HepG2 (cell line): Measurements from ENCODE around the gene AFDN. TPM values are rescaled to one million over a fixed set of nuclear protein-coding genes. Genes with fewer than 3 reads are reported as not detected.

Experiments
- ATAC-seq: fragments of 200-7000 bp; cut with Tn5 transposase; 3 replicates; pipeline ENCODE4 v1.9.1; 2020; ENCODE audit warnings: mild to moderate bottlenecking, moderate library complexity
- BruUV-seq: library from RNA; stranded (reverse); fragments of 400-500 nt; replicated peaks from 2 replicates; lab custom pipeline; 2021; lab: Mats Ljungman, UMichigan
- CTCF ChIA-PET: fragments of 300-600 bp; formaldehyde crosslinking; extraction: SDS; loops from one replicate; lab custom pipeline; 2021; ENCODE audit warnings: low total read pairs, inconsistent platforms, low intra/inter-chr PET ratio; lab: Yijun Ruan, JAX
- POLR2A ChIA-PET: fragments of 350-600 bp; sonication (Branson Sonifier 250); formaldehyde crosslinking; loops from one replicate; lab custom pipeline; 2020; ENCODE audit warnings: antibody characterized with exemption, inconsistent platforms; lab: Yijun Ruan, JAX
- DNase-seq: peaks from one replicate; pipeline ENCODE4 v3.0.0-alpha.2; 2015; ENCODE audit warnings: low spot score
- FAIRE-seq: peaks from 3 replicates; lab custom pipeline; 2011; peaks lifted over from hg19 to GRCh38; lab: Jason Lieb, UNC
- H2AFZ ChIP-seq: one replicate; pipeline ENCODE4 v1.6.1; 2011; ENCODE audit warnings: low read length, inconsistent platforms
- H3K27ac ChIP-seq: fragments of 300-600 bp; 3 replicates; pipeline ENCODE4 v1.8.0; 2011; ENCODE audit warnings: mixed run types, mild to moderate bottlenecking, mixed read lengths, low read length, inconsistent platforms; ENCODE audit not compliant: insufficient read depth; ENCODE audit errors: extremely low read length
- H3K27me3 ChIP-seq, 2 experiments: fragments of 200-600 bp in 1 of 2; 2 replicates in 1 of 2; 3 replicates in 1 of 2; pipeline versions ENCODE4 v1.6.0 to v1.8.0; 2011; ENCODE audit warnings: low read length in 2 of 2, mild to moderate bottlenecking in 2 of 2, moderate library complexity in 2 of 2, inconsistent platforms in 1 of 2; ENCODE audit not compliant: insufficient read depth in 2 of 2, control insufficient read depth in 1 of 2
- H3K36me3 ChIP-seq, 2 experiments: fragments of 200-600 bp in 1 of 2; replicated peaks in 1 of 2; 2 replicates in 1 of 2; 3 replicates in 1 of 2; pipeline versions ENCODE4 v1.5.1 to v1.8.0; 2011; ENCODE audit warnings: low read length in 2 of 2, inconsistent platforms in 1 of 2; ENCODE audit not compliant: insufficient read depth in 2 of 2, control insufficient read depth in 1 of 2
- H3K4me1 ChIP-seq: 2 replicates; pipeline ENCODE4 v1.5.1; 2012; ENCODE audit warnings: low read length, inconsistent platforms; ENCODE audit not compliant: insufficient read depth
- H3K4me2 ChIP-seq: 2 replicates; pipeline ENCODE4 v1.6.0; 2011; ENCODE audit warnings: low read depth, low read length, inconsistent platforms
- H3K4me3 ChIP-seq, 3 experiments: fragments of 200-600 bp in 1 of 3; sonication (generic), shearing (Covaris generic) in 1 of 3; replicated peaks in 1 of 3; 2 replicates each; pipeline ENCODE4 v1.5.1; 2011 to 2016; ENCODE audit warnings: low read length in 3 of 3, inconsistent platforms in 2 of 3, low read depth in 2 of 3, mild to moderate bottlenecking in 2 of 3, control low read depth in 1 of 3, mixed read lengths in 1 of 3; ENCODE audit not compliant: insufficient read depth in 1 of 3
- H3K79me2 ChIP-seq: one replicate; pipeline ENCODE4 v1.6.1; 2011; ENCODE audit warnings: low read length, inconsistent platforms; ENCODE audit not compliant: insufficient read depth
- H3K9ac ChIP-seq: 2 replicates; pipeline ENCODE4 v1.6.0; 2011; ENCODE audit warnings: mild to moderate bottlenecking, low read depth, low read length, inconsistent platforms; ENCODE audit not compliant: insufficient read depth
- H3K9me3 ChIP-seq: 2 replicates; pipeline ENCODE4 v1.5.1; 2012; ENCODE audit warnings: mild to moderate bottlenecking, low read length
- H4K20me1 ChIP-seq: 2 replicates; pipeline ENCODE4 v1.6.0; 2011; ENCODE audit warnings: inconsistent platforms, mild to moderate bottlenecking, low read length, moderate library complexity; ENCODE audit not compliant: insufficient read depth
- ATF7 ChIP-seq, 2 experiments: fragments of 450-650 bp in 1 of 2; sonication (generic) in 1 of 2; formaldehyde crosslinking in 1 of 2; IDR thresholded peaks; 2 replicates each; pipeline versions ENCODE4 v1.4.0 to v1.6.1; 2016 to 2020; ENCODE audit warnings: antibody characterized with exemption in 1 of 2, mild to moderate bottlenecking in 1 of 2, missing genetic modification reagents in 1 of 2
- KLF16 ChIP-seq, 2 experiments: sonication (generic) in 1 of 2; formaldehyde crosslinking in 1 of 2; IDR thresholded peaks; 2 replicates each; pipeline versions ENCODE4 v1.6.1 to v1.8.0; 2016 to 2023; ENCODE audit warnings: missing genetic modification reagents in 2 of 2, missing compliant biosample characterization in 1 of 2
- NR2F2 ChIP-seq: IDR thresholded peaks from 2 replicates; pipeline ENCODE4 v1.6.1; 2012; ENCODE audit warnings: low read depth, inconsistent platforms, borderline replicate concordance
- PAWR ChIP-seq: sonication (generic); formaldehyde crosslinking; IDR thresholded peaks from 2 replicates; pipeline ENCODE4 v1.4.0; 2020; ENCODE audit warnings: missing genetic modification reagents, mild to moderate bottlenecking, borderline replicate concordance
- PCBP1 ChIP-seq: fragments of 200-400 bp; formaldehyde crosslinking; IDR thresholded peaks from 2 replicates; pipeline ENCODE4 v1.6.1; 2017; ENCODE audit warnings: mild to moderate bottlenecking, low read depth, low read length, borderline replicate concordance
- SAFB2 ChIP-seq: sonication (generic); formaldehyde crosslinking; IDR thresholded peaks from 2 replicates; pipeline ENCODE4 v1.5.1; 2020; ENCODE audit warnings: missing genetic modification reagents, low read depth, mild to moderate bottlenecking, borderline replicate concordance
- SRSF9 ChIP-seq: fragments of 200-400 bp; formaldehyde crosslinking; IDR thresholded peaks from 2 replicates; pipeline ENCODE4 v1.6.1; 2018; ENCODE audit warnings: borderline replicate concordance, mild to moderate bottlenecking, low read depth, low read length; ENCODE audit not compliant: insufficient read depth, poor library complexity, severe bottlenecking
- TARDBP ChIP-seq: sonication (generic); formaldehyde crosslinking; IDR thresholded peaks from 2 replicates; pipeline ENCODE4 v1.8.0; 2022; ENCODE audit warnings: mild to moderate bottlenecking, missing genetic modification reagents
- ZBTB8A ChIP-seq: sonication (generic); formaldehyde crosslinking; IDR thresholded peaks from 2 replicates; pipeline ENCODE4 v1.4.0; 2020; ENCODE audit warnings: mild to moderate bottlenecking, low read depth, missing genetic modification reagents, borderline replicate concordance
- ZNF234 ChIP-seq: sonication (generic); formaldehyde crosslinking; conservative IDR thresholded peaks from 2 replicates; pipeline ENCODE4 v1.5.1; 2020; ENCODE audit warnings: mild to moderate bottlenecking, missing genetic modification reagents
- ZNF274 ChIP-seq: sonication (generic); formaldehyde crosslinking; IDR thresholded peaks from 2 replicates; pipeline ENCODE4 v1.5.1; 2020; ENCODE audit warnings: mild to moderate bottlenecking, missing genetic modification reagents
- ZNF354B ChIP-seq: sonication (generic); formaldehyde crosslinking; IDR thresholded peaks from 2 replicates; pipeline ENCODE4 v1.8.0; 2022; ENCODE audit warnings: mild to moderate bottlenecking, missing genetic modification reagents
- ZNF446 ChIP-seq: sonication (generic); formaldehyde crosslinking; IDR thresholded peaks from 2 replicates; pipeline ENCODE4 v1.5.0; 2020; ENCODE audit warnings: mild to moderate bottlenecking, missing genetic modification reagents
- ZNF598 ChIP-seq: sonication (generic); formaldehyde crosslinking; IDR thresholded peaks from 2 replicates; pipeline ENCODE4 v1.5.1; 2020; ENCODE audit warnings: mild to moderate bottlenecking, missing genetic modification reagents, borderline replicate concordance
- ZNF614 ChIP-seq: IDR thresholded peaks from 2 replicates; pipeline ENCODE4 v1.6.1; 2018; ENCODE audit warnings: missing biosample characterization, missing genetic modification reagents, inconsistent platforms, borderline replicate concordance
- WGBS: methylation state at CpG from one replicate; pipeline ENCODE4 v1.1.6; 2017; ENCODE audit warnings: low lambda C conversion rate; 5-methylcytosine and 5-hydroxymethylcytosine counted together
- in situ Hi-C: cut with HindIII; loops from 2 replicates; pipeline ENCODE4 v1.10.0; 2017; ENCODE audit warnings: low pct_unique_long_range_greater_than_20kb; ENCODE audit not compliant: extremely low pct_ligation_motif_present
- intact Hi-C: fragments of 100-400 bp; cut with micrococcal nuclease; formaldehyde crosslinking; loops from one replicate; pipeline ENCODE4 v1.10.0; 2022; ENCODE audit not compliant: unreplicated experiment
- polyA plus RNA-seq, 8 experiments: library from polyadenylated mRNA; depleted of rRNA in 3 of 8; stranded (reverse) in 7 of 8; unstranded in 1 of 8; fragments of >200 nt; fragmentation: Illumina TruSeq in 4 of 8; extraction: Trizol in 4 of 8; gene quantifications; 2 replicates each; pipeline versions ENCODE4 v1.2.1 to v1.2.3, GENCODE V29; 2011 to 2016; ENCODE audit warnings: low read depth in 4 of 8, missing spikeins in 1 of 8, mixed read lengths in 1 of 8; ENCODE audit not compliant: insufficient read depth in 1 of 8
- total RNA-seq, 5 experiments: library from RNA; depleted of rRNA; stranded (reverse); fragments of >200 nt; fragmentation: Illumina TruSeq; extraction: Trizol; gene quantifications; 2 replicates each; pipeline ENCODE4 v1.2.3, GENCODE V29; 2016; ENCODE audit warnings: low read depth in 1 of 5

The AFDN gene
- total and polyA plus RNA-seq, 2 of the 13 experiments (the other 11 are each of a cell fraction or from before 2014, with no cell fraction given) = 136 to 151 TPM

DNA sequence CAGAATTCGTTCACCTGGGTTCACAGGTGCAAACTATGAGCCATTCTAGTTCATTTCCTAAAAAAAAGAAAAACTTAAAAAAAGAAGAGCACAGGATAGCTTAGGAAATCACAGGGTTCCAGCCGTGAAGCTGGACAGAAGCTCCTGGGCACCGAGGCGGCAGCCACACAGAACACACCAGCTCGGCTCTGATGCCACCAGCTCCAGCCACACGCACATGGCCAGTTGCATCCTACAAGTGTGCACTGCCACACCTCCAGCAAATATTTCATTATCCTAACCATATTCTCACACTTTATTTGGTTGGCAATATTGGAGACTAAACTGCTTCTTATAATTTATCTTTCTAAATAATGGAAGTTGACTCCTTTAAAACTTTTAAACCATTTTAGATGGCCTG, 26.2 kb upstream of the AFDN start:
- in situ Hi-C loops (no loop called here), intact Hi-C loops (no loop called here)
- Histone ChIP-seq H3K27ac (no peak overlapping the region), H3K9me3 (no peaks in the 10 kb centered on the region), H3K27me3 (no peaks in the 10 kb centered on the region; a peak in 1 of 5 replicates), H3K36me3 (no peaks in the 10 kb centered on the region), H2AFZ (no peak overlapping the region), H3K4me3 (no peak overlapping the region), H4K20me1 (no peaks in the 10 kb centered on the region), H3K4me1 (peaks cover 43% of the 10 kb centered on the region), H3K4me2 (no peak overlapping the region), H3K9ac (no peak overlapping the region), H3K79me2 (no peaks in the 10 kb centered on the region)
- POLR2A ChIA-PET = no interaction called here
- CTCF ChIA-PET = no interaction called here
- BruUV-seq = no TSS peak
- DNase-seq (no peak), FAIRE-seq (no peak), ATAC-seq (no peak)
- WGBS = 84% methylated on average over 6 of the region's 6 CpGs
- TF ChIP-seq KLF16 (CRISPR knock-in tag; IDR thresholded peaks at IDR 0.05) (no peak), ATF7 (IDR thresholded peaks at IDR 0.05) (no peak), ATF7 (CRISPR knock-in tag; IDR thresholded peaks at IDR 0.05) (no peak), ZBTB8A (CRISPR knock-in tag) (no peak), SAFB2 (CRISPR knock-in tag) (no peak), NR2F2 (no peak), ZNF446 (CRISPR knock-in tag) (no peak), ZNF234 (CRISPR knock-in tag) (no peak), ZNF598 (no peak), ZNF274 (CRISPR knock-in tag) (no peak), PAWR (CRISPR knock-in tag) (no peak), ZNF614 (CRISPR knock-in tag) (no peak), PCBP1 (no peak), TARDBP (CRISPR knock-in tag) (no peak), ZNF354B (no peak), SRSF9 (no peak)
